Neuron (in vitro differentiated cells): Measurements from ENCODE around the gene COL20A1.
"Not testable (repeated sequence)": the region's sequence is repeated elsewhere in the genome, so short reads cannot be mapped to it uniquely, and the experiment has no call there.

Source experiments
- H2AFZ ChIP-seq: one replicate; pipeline ENCODE4 v1.6.1; 2013; ENCODE audit warnings: low read depth, mild to moderate bottlenecking, inconsistent platforms, low read length, moderate library complexity
- H3K27me3 ChIP-seq: one replicate; pipeline ENCODE4 v1.6.1; 2013; ENCODE audit warnings: low read length; ENCODE audit not compliant: insufficient read depth
- H3K36me3 ChIP-seq: one replicate; pipeline ENCODE4 v1.6.1; 2013; ENCODE audit warnings: low read length; ENCODE audit not compliant: insufficient read depth
- H3K4me1 ChIP-seq: one replicate; pipeline ENCODE4 v1.6.1; 2013; ENCODE audit warnings: low read length; ENCODE audit not compliant: insufficient read depth
- H3K4me3 ChIP-seq: 2 replicates; pipeline ENCODE4 v1.5.1; 2013; ENCODE audit warnings: mild to moderate bottlenecking, low read length, moderate library complexity
- H3K9me3 ChIP-seq: one replicate; pipeline ENCODE4 v1.6.1; 2013; ENCODE audit warnings: low read length

Gene COL20A1

GRCh38 chr20:63377256-63377941 lies 84.4 kb downstream of the COL20A1 start:
- Histone ChIP-seq H3K27me3 (peaks cover 8% of the 10 kb centered on the region), H3K4me3 (peak overlapping the region; percentile 32), H3K9me3 (no peaks in the 10 kb centered on the region), H3K36me3 (no peaks in the 10 kb centered on the region), H3K4me1 (peaks cover 46% of the 10 kb centered on the region), H2AFZ (no peak overlapping the region)

GRCh38 chr20:63377951-63378381 lies 85.0 kb downstream of the COL20A1 start:
- Histone ChIP-seq H3K27me3 (peaks cover 8% of the 10 kb centered on the region), H3K4me1 (peaks cover 46% of the 10 kb centered on the region)

GRCh38 chr20:63378626-63379025 lies 85.6 kb downstream of the COL20A1 start:
- Histone ChIP-seq H3K4me1 (peaks cover 46% of the 10 kb centered on the region), H3K27me3 (peaks cover 5% of the 10 kb centered on the region), H3K9me3 (no peaks in the 10 kb centered on the region), H3K4me3 (no peak overlapping the region), H2AFZ (no peak overlapping the region), H3K36me3 (no peaks in the 10 kb centered on the region)

More at GRCh38 chr20:63377951-63378381, 85.0 kb downstream of the COL20A1 start:
- Histone ChIP-seq H3K4me3 (peak overlapping the region; percentile 32), H2AFZ (no peak overlapping the region), H3K9me3 (no peaks in the 10 kb centered on the region), H3K36me3 (no peaks in the 10 kb centered on the region)

- Histone ChIP-seq H2AFZ (no peak overlapping the region), H3K4me3 (no peak overlapping the region), H3K27me3 (peaks cover 5% of the 10 kb centered on the region), H3K36me3 (no peaks in the 10 kb centered on the region), H3K4me1 (peaks cover 46% of the 10 kb centered on the region), H3K9me3 (no peaks in the 10 kb centered on the region)
These were observed 86.3 kb downstream of the COL20A1 start for GRCh38 chr20:63379296-63379695.

- peaks cover 46% of the 10 kb centered on the region for H3K4me1 ChIP-seq
- H3K27me3 ChIP-seq, H3K36me3 ChIP-seq, H3K4me3 ChIP-seq, H2AFZ ChIP-seq, H3K9me3 ChIP-seq: not testable (repeated sequence)
These were observed 86.9 kb downstream of the COL20A1 start for GRCh38 chr20:63379872-63380271.

- H3K4me1 ChIP-seq = peaks cover 46% of the 10 kb centered on the region
- H2AFZ ChIP-seq = no peak overlapping the region
- peaks cover 5% of the 10 kb centered on the region for H3K27me3 ChIP-seq
- H3K9me3 ChIP-seq = no peaks in the 10 kb centered on the region
- no peak overlapping the region for H3K4me3 ChIP-seq
- no peaks in the 10 kb centered on the region for H3K36me3 ChIP-seq
These were observed 87.4 kb downstream of the COL20A1 start for GRCh38 chr20:63380346-63380870.

- no peak overlapping the region for H2AFZ ChIP-seq
- peaks cover 36% of the 10 kb centered on the region for H3K4me1 ChIP-seq
- H3K27me3 ChIP-seq = peaks cover 5% of the 10 kb centered on the region
- no peak overlapping the region for H3K4me3 ChIP-seq
- peaks cover 6% of the 10 kb centered on the region for H3K9me3 ChIP-seq
- H3K36me3 ChIP-seq = no peaks in the 10 kb centered on the region
These were observed 88.9 kb downstream of the COL20A1 start for GRCh38 chr20:63381781-63382431.

- no peak overlapping the region for H2AFZ ChIP-seq
- H3K4me3 ChIP-seq = no peak overlapping the region
- H3K4me1 ChIP-seq = peaks cover 28% of the 10 kb centered on the region
- H3K9me3 ChIP-seq = peaks cover 10% of the 10 kb centered on the region
- no peaks in the 10 kb centered on the region for H3K36me3 ChIP-seq
- peaks cover 5% of the 10 kb centered on the region for H3K27me3 ChIP-seq
These were observed 89.7 kb downstream of the COL20A1 start for GRCh38 chr20:63382551-63383300.

- peaks cover 20% of the 10 kb centered on the region for H3K4me1 ChIP-seq
These were observed 90.6 kb downstream of the COL20A1 start for GRCh38 chr20:63383556-63383955.

GRCh38 chr20:63384336-63384735 lies 91.3 kb downstream of the COL20A1 start:
- Histone ChIP-seq H3K4me3 (no peak overlapping the region), H3K9me3 (peaks cover 13% of the 10 kb centered on the region)

More at GRCh38 chr20:63383556-63383955, 90.6 kb downstream of the COL20A1 start:
- Histone ChIP-seq H2AFZ (no peak overlapping the region), H3K4me3 (no peak overlapping the region), H3K9me3 (peaks cover 13% of the 10 kb centered on the region), H3K36me3 (no peaks in the 10 kb centered on the region), H3K27me3 (peaks cover 5% of the 10 kb centered on the region)

More at GRCh38 chr20:63384336-63384735, 91.3 kb downstream of the COL20A1 start:
- H3K36me3 ChIP-seq = no peaks in the 10 kb centered on the region
- no peak overlapping the region for H2AFZ ChIP-seq
- peaks cover 12% of the 10 kb centered on the region for H3K4me1 ChIP-seq
- peaks cover 5% of the 10 kb centered on the region for H3K27me3 ChIP-seq
